ENCODE results near the gene LGALS4.
"Not testable (repeated sequence)": the region's sequence is repeated elsewhere in the genome, so short reads cannot be mapped to it uniquely, and the experiment has no call there.

LGALS4 gene

GRCh38 chr19:38770228-38770948 lies 42.4 kb downstream of the LGALS4 start:
- not testable (repeated sequence) for DNase-seq (ENCODE audit: low read depth in 2 of 2)

- peak; percentile 86 to 90 for DNase-seq (ENCODE audit: low read depth in 2 of 2)
Measured at GRCh38 chr19:38769635-38770211, 43.0 kb downstream of the LGALS4 start.

GRCh38 chr19:38766276-38767047 lies 46.3 kb downstream of the LGALS4 start:
- no peak for DNase-seq (ENCODE audit: low read depth in 2 of 2)

- DNase-seq (ENCODE audit: low read depth in 2 of 2), result no peak
Measured at GRCh38 chr19:38765214-38765613, 47.5 kb downstream of the LGALS4 start.

GRCh38 chr19:38763795-38764220 lies 48.9 kb downstream of the LGALS4 start:
- no peak for DNase-seq (ENCODE audit: low read depth in 2 of 2)

GRCh38 chr19:38761884-38762389 lies 50.8 kb downstream of the LGALS4 start:
- not testable (repeated sequence) for DNase-seq (ENCODE audit: low read depth in 2 of 2)

GRCh38 chr19:38760805-38761517 lies 51.8 kb downstream of the LGALS4 start:
- DNase-seq (ENCODE audit: low read depth in 2 of 2), result not testable (repeated sequence)

GRCh38 chr19:38759590-38760003 lies 53.1 kb downstream of the LGALS4 start:
- DNase-seq (ENCODE audit: low read depth in 2 of 2), result no peak

GRCh38 chr19:38754196-38754595 lies 58.5 kb downstream of the LGALS4 start:
- DNase-seq (ENCODE audit: low read depth in 2 of 2), result not testable (repeated sequence)

GRCh38 chr19:38753783-38754182 lies 59.0 kb downstream of the LGALS4 start:
- DNase-seq (ENCODE audit: low read depth in 2 of 2), result not testable (repeated sequence)
